Left kidney (tissue), 2 donors: ENCODE results near the gene TTLL11. TPM values are rescaled to one million over a fixed set of nuclear protein-coding genes. Genes with fewer than 3 reads are reported as not detected.

Source experiments
- DNase-seq: peaks from one replicate; pipeline ENCODE4 v3.0.0-alpha.2; 2013
- polyA plus RNA-seq: library from polyadenylated mRNA; unstranded; fragments of 120-200 nt; gene quantifications from one replicate; pipeline ENCODE4 v1.2.1, GENCODE V29; 2013; ENCODE audit not compliant: insufficient read length

Gene TTLL11
- polyA plus RNA-seq, 1 donor: 7.7 TPM

DNA sequence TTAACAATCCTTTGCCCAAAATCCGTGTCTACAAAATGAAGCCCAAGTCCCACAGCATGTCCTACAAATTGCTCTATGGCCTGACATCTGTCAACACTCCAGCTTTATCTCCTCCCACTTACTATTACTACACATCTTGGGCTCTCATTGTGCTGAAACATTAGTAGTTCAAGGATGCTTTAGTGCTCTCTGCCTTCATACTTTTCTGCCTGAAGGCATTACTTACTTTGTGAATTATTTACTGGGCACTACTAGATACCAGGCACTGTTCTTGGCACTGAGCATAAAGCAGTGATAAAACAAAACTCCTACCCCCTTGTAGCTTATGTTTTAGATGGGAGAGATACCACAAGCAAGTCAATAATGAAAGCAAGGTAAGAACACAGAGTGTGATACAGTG, 113.4 kb downstream of the TTLL11 start:
- DNase-seq: no peak

DNA sequence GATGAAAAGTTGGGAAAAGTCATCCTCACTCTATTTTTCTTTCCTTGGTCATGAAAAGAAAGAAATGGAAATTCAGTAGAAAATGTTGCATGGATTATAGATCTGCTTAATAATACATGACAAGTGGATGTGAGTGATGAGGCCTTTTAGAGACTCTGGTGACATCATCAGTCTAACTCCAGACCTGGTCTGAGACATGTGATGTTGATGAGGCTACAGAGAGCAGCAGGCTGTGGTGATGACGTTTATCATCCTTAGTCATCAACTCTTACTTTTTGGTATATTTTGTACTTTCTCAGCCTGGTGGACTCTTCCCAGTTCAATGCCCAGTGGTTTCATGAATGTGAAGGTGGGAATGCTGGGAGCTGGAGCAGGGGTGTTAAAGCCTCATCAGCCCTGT, 116.4 kb downstream of the TTLL11 start:
- DNase-seq: no peak

DNA sequence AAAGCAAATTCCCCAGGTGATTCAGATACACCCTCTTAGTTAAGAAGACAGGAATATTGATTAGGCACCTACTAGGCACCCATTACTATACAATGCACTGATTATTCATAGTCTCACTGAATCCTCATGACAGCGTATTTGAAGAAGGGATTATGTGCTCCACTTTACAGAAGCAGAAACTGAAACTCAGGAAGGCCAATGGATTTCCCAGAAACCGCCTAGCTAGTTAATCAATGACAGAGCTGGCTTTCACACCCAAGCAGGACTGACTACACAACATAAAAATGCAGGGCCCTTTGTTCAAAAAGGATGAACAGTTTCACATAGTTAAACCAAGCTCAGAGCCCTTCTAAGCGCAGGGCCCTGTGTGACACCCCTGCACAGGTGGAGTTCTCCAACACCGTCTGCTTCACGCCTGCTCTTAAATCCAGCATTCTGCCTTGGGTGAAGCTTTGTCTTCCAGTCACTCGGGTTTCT, 117.3 kb downstream of the TTLL11 start:
- DNase-seq: no peak

DNA sequence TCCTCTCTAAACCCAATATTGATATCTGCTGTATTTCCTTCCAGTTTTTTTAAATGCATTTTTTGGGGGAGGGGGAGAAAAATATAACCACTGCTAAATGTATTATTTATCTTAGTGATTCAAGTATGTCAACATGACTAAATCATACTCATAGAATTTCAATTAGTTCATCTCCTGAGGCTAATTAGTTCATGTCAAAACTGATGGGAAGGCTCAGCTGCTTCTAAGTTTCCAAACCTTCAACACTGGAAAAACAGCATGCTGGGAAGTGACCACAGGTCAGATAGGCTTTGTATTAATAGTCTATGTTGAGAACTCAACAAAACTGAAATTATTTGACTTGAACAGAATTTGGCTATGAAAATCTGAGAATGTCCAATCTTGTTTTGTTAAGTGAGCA, 118.7 kb downstream of the TTLL11 start:
- no peak for DNase-seq

DNA sequence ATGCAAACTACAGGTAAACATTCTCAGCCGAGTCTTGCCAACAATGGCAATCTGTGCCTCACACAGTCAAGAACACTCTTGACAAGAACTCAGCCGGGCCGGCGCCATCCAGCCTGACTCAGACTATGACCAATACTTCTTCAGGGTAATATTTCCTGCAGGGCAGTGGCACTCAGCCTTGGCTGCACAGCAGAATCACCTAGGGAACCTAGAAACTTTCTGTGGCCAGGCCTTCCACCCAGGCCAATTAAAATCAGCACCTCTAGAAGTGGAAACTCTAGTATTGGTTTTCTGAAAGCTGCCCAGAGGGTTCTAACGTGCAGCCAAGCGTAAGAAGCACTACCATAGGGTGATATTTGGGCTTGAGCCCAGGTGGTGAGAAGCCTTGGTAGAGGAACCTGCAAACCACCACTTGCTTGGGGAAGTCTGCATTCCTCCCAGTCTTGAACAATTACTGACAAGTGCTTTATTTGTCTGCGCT, 120.6 kb downstream of the TTLL11 start:
- no peak for DNase-seq

DNA sequence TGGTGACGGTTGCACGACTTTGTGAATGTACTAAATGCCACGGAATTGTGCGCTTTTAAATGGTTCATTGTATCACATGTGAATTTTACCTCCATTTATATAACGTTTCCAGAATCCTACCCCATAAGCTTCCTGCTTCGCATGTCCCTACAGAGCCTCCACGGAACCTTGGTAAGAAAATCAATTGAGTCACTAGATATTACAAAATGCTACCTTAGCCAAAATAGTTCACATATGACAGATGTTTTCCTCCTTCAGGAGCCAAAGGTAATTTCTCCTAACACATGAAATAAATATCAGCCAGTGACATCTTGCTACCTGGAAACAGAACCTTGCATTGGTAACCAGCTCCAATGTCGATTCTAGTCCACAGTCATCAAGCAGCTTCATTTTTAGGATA, 125.1 kb downstream of the TTLL11 start:
- no peak for DNase-seq

DNA sequence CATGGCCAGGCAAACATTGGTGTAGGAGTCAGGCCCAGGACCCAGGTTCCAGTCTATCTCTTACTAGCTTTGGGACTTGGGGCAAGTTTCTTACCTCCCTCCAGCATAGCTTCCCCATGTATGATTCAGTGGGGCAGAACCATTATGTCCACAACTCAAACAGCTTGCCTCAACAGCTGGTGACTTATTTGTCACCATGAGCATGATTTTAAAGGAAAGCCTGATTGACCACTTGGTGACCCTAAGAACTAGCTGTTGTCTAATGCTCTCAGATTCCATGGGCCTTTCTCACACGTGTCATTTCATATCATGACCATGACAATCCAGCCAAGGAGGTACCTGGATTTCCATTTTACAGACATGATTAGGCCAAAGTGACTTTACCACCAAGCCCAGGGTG, 126.4 kb downstream of the TTLL11 start:
- DNase-seq: no peak

DNA sequence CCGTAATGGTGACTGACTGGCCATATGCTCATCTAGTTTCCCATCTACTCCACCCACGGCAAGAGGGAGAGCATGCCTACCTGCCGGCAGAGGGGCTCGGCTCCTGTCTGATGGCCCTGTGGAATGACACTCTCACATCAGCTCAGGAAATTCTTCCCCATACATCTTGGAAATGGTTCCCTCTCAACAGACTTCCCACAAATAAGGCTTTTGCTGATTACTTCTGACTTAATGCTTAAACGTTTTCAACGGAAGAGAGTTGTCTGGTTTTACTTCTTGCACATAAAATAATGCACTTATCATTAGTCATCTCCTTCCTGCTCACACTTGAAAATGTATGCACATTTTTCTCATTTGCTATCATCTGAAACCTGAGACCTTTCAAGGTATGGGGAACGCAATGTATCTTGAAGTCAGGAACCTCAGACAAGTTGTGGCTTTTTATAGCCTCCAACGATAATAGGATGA, 129.5 kb downstream of the TTLL11 start:
- no peak for DNase-seq

DNA sequence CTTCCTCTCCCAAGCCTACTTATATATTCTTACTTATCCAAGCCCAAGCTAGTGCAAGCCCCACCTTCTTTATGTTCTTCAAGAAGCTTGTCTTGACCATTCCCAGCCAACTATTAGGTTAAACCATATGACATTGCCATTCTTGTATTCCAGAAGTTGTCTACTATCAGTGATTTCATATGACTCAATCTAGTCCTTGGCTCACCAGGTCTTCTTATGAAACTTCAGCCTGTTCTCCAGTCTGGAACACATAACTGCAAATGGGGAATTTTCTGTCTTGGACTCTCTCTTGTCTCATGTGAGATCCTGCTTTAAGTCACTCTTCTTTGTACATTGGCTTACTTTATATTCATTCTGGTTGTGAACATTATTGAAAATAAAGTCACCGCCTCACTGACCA, 130.7 kb downstream of the TTLL11 start:
- no peak for DNase-seq

DNA sequence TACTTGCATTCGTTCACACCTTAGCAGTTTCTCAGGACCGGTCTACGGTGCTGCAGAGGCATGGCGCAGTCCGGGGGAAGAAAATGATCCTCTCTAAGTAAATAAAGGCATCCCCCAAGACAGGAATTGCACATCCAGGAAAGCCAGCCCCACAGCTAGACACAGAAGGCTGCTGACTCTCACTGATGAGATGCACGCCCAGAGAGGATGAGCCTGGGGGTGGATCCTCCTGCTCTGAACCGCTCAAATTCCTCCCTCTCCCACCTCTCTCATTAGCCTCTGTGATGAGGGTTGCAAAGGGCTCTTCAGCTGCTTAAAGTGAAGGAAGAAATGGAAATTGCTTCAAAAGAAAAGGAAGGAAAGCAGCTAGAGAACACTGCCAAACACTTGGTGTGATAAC, 132.4 kb downstream of the TTLL11 start:
- DNase-seq: no peak

DNA sequence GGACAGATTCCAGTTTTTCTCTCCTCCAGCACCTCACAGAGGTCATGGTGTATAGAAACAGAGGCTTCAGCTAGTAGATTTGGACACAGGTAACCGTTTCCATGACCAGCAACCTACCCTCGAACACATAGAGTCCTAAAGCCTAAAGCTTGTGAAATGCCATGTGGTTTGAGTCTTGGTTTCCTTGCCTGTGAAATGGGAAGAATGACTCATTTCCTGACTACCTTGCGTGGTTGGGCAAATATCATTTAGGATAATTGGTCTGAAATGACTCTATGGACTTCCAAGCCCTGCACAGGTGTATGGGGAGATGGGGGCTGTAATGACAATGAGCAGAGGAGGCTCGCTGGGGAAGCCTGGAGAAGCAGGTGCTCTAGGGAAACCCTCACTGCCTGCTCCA, 134.6 kb downstream of the TTLL11 start:
- no peak for DNase-seq

DNA sequence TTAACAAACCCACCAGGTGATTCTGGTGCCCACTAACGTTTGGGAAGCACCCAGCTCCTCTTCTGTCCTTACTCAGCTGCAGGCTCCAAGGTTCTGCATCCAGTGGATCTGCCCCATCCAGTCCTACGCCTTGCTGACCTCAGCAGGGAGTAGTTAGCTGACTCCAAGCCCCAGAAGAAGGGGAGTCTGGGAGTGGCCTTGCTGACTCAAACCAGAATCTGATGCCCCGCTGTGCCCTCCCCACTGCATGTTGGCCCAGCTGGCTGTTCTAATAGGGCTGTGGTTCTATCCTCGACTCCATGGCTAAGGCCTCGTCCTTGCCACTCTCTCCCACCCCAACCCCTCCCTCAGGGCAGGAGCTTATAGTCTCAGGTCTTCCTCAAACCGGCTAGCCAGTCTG, 136.3 kb downstream of the TTLL11 start:
- DNase-seq: no peak

DNA sequence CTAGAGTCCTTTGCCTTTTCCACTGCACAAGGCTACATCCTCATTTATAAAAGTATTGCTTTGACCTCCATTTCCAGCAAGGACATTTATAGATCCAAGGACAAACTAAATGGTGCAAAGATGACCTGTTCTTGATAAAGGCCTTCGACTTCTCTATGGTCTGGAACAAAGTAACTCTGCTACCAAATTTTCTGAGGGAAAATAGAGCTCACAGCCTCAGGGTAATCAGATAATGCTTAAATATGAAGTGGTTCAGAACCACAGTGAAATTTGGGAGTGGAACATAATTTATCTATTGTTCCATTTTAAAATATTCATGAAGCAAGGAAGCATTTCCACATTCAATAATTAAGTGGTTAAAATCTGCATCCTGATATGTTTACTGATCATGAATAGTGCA, 137.5 kb downstream of the TTLL11 start:
- DNase-seq: no peak

DNA sequence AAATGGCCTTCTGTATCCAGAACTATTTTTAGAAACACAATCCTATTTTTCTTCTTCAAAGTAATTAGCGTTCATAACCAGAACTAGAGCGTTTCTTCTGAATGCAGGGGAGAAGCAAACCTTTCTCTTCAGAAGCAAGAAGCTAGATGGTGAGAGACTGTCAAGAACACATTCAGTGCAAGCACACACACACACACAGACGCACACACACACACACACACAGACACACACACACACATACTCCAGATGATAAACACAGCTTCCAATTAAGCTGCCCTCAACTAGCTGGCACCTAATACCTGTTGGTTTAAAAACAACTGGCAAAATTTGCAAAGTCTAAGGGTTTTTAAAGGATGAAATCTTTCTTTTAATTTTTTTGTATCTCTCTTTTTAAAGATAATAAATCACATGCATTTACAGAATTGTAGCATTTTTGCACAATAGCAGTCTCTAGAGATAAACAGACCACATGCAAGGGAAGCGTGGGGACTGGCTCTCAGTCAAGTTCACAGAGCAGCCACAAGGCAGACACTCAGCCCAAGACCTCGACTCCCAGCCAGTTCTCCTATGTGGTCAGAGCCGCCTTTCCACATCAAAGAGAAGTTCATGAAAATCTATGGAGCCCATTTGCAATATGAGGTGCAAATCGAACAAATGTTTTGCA, 138.5 kb downstream of the TTLL11 start:
- no peak for DNase-seq

DNA sequence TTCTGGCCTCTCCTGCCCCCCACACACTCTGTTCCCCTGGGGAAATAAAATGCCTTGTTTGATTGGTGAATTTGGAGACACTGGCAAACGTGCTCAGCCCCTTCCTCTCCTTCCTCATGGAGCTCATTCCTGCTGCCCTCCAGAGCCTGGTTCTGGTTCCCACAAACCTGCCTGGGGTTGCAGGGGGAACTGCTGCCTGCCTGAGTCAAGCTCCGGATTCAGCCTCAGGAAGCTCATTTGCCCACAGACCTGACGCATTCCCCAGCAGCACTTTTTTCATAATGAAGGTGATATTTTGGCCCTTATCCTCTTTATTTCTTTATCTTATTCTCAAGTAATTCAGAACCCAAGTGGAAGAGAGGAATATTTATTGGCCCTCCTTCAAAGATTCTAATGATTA, 140.5 kb downstream of the TTLL11 start:
- no peak for DNase-seq

DNA sequence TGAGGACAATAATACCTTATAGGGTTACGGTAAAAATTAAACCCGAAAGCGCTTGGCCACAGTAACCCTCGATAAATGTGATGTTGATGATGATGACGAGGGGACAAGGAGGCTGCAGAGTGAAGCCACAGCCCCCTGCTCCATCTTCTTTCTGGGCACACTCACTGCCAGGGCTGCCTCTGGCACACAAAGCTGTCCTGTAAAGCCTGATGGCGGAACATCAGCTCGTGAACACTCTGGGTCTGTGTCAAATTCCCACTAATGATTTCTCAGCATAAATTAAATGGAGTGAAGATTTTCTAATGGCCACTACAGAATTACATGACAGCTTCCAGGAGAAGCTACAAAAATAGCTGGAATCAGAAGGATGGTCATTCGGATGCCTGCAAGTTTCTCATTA, 142.2 kb downstream of the TTLL11 start:
- no peak for DNase-seq

DNA sequence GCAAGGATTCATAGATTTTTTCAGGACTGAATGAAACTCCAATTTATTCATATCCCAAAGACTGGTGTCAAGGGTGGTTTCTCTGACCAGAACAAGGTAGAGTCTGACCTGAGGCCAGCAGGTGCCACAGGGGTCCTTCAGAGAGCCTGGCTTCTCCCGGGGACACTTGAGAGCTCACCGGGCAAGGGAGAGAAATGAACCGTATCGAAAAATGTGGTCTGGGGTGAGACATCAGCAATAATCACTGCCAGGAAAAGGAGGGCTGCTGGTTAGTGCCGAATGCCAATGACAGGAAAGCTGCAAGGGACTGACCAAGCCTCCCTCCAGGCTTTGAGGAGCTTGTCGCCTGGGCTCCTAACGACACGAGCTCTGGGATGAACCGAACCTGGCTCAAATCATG, 142.7 kb downstream of the TTLL11 start:
- DNase-seq: no peak

DNA sequence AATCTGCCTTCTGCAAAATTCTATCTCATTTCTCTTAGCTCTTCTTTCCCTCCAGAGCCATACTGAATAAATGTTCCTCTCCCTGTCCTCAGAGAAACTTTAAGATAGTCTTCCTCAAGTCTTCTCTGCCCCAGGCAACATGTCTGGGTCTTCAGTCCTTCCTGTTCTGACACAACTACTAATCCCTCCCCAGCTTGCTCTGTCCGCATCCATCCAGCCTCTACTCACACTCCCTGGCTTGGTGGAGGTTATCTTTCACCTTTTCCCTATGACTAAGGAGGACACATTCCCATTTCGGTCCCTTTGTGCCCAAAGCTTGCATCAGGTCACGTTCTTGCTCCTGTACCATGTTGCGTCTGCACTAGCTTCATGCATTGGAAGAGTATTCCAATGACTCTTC, 143.3 kb downstream of the TTLL11 start:
- no peak for DNase-seq

DNA sequence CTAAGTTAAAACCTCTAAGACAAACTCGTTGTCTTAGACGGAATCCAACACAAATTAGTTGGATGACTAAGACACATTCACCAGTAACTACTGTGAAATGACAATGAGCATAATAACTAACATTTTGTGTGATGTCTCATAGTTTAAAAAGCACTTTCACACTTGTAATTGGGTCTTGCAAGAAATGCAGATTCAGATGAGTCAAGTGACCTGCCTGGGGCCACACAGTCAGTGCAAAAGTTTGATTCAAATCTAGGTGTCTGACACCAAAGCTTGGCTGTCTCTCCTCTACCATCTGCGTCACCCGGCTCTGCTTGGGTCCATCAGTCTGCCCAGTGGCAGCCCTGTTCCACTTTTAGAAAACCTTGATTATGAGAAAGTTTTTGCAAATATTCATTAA, 143.7 kb downstream of the TTLL11 start:
- DNase-seq: no peak

DNA sequence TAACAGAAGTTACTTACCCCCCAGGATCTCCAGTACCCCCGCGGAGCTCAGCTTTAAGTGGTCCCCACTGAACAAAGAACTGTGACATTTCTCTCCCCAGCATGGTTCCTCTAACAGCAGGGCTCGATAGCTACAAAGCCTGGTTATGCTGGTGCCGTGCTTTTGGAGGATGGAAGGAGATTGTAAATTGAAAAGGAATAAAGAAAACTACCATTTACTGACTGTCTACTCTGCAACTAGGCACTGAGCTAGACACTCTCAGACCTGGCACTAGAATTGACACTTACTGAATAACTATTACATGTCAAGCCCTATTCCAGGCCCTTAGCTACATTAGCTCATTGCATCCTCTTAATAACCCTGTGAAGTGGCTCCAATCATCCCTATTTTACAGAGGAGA, 145.3 kb downstream of the TTLL11 start:
- DNase-seq: no peak

DNA sequence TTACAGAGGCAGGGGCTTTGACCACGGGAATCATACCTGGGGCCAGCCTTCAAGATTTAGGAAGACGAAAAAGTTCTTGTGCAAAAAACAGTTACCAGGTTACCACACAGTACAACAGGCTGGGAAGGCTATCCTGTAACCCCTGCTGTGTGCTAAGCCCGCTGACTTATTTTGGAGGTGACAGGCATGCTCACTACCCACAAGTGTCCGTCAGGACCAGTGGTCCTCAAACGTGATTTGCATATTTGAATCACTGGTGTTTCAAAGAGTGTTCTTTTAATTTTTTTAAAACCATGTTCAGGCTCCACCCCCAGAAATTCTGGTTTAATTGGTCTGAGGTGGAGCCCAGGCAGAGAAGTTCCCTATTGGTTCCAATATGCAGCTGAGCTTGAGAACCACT, 146.6 kb downstream of the TTLL11 start:
- no peak for DNase-seq

DNA sequence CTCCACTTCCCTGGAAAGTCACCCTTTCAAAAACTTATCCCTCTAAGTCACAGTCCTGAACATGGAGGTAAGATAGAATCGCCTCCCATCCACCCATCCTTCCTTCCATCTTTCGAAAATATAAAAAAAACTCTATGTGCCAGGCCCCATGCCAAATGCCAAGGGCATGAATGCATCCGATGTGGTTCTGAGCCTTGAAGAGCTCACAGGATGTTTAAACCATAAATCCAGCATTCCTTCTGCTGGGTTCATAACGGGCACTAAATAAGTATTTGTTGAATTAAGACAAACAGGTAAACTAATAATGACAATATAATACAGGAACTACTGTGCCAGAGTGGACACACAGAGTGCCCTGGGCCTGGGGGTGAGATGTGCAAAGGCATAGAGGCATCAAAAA, 147.3 kb downstream of the TTLL11 start:
- no peak for DNase-seq

DNA sequence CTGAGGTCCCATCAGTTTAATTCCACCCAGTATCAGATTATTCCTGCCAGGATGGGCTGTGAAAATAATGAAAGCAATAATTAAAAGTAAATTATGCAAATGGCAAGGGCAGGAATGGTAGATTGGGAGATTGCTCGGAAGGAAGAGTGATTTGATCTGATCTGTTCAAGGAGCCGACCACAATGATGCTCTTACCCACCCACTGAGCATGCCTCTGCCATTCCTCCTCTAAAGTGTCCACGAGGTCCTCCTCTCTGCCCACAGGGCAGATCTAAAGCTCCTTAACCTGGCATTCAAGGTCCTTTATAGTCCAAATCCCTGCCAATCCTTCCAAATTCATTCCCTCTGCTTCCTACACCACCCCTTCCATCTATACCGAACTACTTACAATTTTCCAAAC, 147.8 kb downstream of the TTLL11 start:
- DNase-seq: no peak

DNA sequence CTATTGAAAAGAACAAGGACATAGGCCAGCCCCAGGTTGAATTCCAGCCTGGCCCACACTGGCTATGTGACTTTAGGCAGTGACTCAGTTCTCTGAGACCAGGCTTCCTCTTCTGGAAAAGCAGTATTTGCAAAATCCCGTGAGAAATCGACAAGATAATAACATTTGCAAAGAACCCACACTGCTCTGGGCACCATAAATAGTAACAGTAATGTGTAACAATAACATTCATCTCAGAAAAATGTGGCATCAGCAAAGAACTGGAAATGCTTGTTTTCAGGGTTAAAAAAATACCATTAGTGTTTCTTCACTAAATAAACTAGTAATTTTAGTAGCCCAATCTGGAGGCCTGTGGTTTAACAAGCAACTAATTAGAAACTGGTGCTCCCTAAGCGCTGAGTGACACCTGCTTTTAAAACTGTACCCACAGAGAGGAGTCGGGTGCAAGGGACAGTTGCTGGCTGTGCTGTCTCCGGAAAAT, 148.4 kb downstream of the TTLL11 start:
- DNase-seq: no peak
